ENCODE data around the gene MZB1.
"Not testable (repeated sequence)": the region's sequence is repeated elsewhere in the genome, so short reads cannot be mapped to it uniquely, and the experiment has no call there.

MZB1 gene

DNA sequence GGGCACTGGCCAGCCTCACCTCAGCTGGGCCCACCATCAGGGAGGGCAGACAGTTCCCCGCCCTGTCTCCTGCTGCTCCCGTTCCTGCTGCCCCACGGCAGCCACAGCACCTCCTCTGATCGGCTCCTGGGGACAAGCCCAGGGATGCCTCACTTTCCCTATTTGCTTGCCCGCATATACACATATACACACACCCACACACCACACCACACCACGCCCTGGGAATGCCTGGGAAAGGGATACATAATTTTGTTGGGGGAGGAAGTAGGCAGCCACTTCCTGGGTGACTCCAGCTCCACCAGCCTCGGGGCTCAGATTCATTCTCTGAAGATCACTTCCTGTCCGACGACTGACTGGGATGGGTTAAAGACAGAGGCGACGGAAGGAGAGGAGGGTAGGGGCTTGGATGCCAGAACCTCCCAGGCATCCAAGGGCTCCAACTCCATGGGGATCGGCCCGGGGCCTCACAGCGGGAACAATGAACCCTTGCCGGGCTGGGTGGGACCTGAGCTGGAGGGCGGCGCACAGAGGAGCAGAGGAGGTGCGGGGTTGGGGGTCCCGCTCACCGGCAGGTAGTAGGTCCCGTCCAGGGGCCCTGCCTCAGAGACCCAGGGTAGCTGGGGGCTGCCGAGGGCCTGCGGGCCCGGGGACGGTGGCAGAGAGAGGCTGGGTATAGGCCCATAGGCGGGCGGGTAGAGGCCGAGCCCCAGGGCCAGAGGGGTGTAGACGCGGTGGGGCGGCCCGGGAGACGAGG, 2.0 kb upstream of the MZB1 start:
- no peak for DNase-seq

DNA sequence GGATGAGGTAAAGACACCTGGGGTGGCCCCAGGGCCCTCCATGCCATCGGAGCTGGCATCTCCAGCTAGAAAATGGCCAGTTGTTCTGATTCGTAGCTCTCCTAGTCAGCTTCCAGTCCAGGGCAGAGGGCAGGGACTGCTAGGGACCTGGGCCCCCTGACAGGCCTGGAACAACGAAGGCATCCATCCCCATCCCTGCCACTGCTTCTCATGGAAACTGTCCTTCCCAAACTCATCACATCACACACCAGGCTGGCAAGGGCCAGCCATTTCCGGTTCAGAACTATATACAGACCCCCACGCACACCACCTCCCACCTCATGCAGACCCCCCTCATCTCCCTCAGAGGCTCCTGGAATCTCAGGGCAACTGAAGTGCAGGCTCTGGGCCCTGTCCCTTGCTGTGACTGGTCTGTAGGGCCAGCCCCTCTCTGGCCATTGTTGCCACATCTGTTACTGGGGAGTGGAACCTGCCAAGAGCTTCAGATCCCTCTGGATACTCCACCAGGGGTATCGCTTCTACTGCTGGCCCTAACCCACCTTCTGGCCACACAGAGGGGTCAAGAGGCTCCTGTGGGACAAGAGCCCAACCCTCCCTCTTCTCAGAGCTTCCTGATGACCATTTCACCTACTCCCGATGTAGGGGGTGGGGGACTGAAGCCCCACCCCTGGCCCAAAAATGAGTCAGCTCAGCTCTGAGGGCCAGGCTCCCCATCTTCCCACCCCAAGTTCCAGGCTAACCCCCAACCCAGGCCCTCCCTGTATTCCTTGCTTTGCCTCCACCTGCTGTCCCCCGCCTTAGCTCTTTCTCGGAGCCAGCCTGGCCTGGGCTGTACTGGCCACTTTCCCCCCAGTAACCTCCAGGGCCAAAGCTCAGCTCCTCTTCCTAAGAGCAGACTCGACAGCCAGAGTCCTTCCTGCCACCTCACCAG, 1.2 kb upstream of the MZB1 start:
- no peak for DNase-seq

DNA sequence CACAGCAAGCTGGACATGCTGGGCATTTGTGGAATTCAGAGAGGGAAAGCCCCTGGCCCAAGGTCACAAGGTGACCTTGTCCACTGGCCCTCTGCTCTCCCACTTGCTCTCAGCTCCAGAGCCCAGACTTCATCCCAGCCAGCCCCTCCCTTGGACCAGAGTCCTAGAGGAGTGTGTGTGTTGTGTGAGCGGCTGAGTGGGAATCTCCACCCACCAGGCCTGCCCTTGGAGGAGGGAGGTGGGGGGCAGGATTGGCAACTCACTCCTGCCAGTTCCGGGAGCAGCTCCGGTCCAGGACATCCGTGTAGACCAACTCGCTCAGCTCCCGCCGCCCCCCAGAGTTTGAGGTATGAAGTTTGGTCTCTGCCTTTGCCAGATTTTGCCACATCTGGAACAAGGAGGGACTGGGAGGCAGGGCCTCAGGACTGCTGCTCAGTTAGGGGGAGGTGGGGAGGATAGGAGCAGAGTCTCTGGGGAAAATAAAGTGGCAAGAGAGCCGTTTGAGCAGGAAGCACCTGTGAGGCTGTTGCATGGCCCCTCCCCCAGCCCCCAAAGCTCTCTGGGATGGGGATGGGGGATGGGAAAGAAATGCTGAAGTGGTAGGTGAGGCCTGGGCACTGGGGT, 1.4 kb downstream of the MZB1 start:
- peak; percentile 66 for DNase-seq

DNA sequence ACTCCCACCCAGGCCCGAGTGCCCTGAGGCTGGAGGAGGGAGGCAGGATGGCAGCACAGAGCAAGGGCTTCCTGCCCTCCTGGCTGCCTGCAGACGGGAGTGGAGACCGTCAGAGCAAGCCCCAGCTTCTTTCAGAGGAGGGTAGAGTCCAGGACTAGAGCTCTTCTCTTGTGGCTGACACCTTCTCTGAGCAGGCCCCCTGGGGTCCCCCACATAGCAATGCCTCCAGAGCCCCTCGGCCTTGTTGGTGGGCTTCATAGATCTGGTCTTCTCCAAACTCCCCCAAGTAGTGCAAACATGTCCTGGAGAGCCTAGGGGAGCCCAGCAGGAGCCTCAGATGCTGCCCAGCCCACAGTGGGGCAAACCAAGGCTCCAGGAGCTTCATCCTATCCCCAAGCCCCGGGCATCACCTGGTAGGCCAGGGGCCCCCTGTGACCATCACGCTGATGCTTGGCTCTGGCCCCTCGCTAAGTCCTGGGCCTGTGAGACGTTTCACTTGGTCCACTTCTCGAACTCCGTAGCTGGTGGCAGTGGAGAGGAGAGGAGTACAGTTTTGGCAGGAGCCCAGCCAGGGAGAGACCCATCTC, 2.0 kb downstream of the MZB1 start:
- DNase-seq: no peak

DNA sequence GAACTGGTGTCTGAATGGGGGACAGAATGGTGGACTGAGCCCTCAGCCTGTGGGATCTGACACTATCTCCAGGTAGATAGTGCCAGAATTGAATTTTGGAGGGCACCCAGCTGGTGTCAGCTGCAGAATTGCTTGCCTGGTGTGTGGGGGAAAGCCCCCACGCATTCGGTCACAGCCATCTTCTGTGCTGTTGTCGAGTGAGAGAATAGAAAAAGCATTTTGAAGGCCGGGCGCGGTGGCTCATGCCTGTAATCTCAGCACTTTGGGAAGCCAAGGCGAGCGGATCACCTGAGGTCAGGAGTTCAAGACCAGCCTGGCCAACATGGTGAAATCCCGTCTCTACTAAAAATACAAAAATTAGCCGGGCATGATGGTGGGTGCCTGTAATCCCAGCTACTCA, 2.8 kb downstream of the MZB1 start:
- not testable (repeated sequence) for DNase-seq

DNA sequence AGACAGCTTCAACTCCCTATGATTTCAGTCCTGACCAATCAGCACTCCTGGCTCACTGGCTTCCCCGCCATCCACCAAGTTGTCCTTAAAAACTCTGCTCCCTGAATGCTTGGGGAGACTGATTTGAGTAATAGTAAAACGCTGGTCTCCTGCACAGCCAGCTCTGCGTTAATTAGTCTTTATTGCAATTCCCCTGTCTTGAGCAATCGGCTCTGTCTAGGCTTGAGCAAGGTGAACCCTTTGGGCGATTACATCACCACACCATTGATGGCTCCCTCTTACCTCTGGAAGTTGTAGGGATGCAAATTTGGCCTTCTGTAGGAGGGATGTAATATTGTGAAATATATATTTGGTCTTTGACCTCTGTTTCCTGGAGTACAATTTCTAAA, 3.7 kb downstream of the MZB1 start:
- no peak for DNase-seq

DNA sequence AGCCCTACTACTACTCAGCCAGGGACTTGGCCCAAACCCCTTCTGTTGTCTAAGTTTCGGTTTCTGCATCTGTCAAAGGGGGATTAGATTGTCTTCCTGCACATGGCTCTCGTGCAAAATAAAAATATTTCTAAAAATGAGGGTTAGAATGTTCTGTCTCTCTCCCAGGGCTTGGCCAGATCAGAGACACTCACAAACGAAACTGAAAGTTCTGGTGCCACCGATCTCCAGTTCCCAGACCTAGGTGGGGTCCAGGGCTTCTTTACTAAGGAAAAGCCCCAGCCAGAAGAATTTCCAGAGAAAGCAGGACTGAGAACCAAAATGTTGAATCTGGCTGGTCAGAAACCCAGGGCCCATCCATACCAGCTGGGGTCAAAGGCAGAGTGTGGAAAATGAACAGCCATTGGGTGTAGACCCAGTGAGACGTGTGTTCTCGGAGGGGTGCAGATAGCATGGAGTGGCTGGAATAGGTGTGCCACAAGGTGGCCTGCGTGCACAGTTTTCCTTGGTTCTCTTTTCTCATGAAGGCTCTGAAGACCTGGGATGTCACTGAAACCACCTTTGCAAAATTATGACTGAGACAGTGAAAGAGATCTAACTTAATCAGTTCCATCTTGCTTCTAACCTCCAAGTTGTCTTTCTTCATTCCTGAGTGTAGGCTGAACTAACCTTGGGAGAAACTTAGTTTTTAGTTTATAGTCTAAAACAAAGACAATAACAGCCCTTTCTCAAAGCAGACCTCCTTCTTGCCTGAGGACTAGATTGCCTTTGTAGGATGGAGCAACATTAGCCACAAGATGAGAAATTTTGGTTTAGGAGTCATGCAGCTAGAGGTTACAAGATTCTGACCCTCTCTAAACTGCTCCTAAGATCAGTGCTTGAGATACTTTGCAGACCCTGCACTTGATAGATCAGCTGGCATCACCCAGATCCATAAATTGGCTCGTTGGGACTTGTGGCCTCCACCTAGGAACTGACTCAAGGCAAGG, 4.4 kb downstream of the MZB1 start:
- no peak for DNase-seq

DNA sequence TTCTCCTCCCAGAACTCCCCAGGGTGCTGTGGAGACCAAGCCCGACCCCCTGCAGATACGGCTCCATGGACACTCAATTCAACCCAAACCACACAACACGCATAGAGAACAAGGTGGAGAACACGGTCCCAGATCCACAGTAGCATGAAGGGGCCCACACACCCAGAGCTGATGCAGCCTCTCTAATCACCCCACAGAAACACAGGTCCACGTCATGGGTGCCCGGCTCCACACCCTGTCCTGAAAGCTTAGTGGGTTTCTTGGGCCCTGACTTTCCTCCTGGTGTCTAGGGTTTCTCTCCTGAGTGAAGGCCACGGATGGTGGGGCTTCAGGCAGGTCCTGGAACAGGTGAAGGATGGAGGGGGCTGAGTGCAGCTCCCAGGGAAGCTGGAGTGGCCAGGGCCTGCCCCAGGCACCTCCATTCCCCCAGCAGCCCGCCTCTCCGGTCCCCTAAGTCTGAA, 5.1 kb downstream of the MZB1 start:
- no peak for DNase-seq

DNA sequence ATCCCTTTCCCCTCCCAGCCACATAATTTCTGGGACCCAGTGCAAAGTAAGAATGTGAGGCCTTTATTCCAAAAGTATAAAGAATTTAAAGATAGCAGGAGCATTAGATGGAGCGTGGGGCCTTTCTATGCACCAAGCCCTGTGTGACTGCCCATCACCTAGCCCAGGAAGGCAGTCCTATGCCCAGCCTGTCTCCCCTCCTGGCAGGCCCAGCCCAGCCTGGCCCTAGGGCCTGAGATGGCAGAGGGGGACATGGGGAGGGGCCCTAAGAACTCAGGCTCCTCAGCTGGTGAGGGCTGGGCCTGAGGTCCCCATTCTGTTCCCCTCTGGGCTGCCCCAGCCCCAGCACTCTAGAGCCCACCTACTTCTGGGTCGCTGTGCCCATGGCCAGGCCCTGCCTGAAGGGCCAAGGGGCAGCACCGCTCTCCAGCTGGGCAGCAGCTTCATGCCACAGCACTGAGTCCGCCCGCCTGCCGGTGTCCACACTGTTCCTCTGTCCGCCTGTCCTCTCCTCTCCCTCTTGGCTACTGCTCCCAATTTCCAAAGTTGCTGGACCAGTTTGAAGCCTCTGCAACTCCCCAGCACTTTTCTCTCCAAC, 5.6 kb downstream of the MZB1 start:
- no peak for DNase-seq

DNA sequence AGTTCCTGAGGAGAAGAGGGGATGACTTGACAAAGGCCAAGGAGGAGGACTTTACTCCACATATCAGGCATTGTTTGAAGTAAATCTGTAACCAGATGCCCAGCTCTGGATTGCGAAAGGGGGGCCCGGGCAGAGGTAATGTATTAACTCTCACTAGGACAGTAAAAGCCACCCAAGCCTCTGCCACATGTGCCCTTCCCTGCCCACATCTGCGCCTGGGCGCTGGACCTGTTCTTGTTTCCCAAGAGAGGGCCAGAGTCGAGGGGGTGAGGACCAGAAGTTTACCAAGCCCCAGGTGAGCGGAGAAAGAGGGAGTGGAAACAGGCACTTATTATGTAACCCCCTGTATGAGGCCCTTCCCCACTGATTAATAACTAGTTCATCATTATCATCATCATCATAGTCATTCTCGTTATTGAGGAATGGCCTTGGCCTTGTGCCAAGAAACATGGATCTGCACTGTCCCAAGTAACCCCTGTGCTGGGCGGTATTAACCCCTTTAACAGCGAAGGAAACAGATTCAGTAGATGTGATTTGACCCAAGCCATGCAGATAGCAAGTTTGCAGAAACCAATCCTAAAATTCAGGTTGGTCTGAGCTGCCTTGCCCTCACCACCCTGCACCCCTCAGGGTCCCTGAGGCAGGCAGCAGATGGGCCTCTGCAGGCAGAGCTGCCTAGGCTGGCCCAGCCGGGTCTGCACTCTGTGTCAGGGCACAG, 6.3 kb downstream of the MZB1 start, which contains the start of gene SLC23A1:
Gene SLC23A1 (minus strand): TSS at position 23 of the 718 bp plus-strand sequence. CDS start 44 bp downstream, outside the sequence.
- no peak for DNase-seq

DNA sequence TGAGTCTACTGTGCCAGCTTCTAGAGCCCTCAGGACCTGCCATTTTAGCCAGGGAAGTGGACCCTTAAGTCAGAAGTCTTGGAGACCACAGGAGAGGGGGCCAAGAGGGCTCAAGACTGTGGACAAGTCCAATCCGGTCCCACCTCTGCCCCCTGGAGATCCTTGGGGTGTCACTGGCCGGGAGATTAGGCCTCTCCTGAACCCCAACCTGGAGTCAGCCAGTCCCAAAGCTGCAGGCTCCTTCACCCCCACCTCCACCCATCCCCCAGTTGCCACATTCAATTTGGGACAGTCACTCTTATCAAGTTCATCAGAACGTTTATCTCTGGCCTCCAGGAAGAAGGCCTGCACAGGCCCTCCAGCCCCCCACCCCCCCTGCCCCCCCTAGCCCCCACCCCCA, 6.9 kb downstream of the MZB1 start:
- DNase-seq: no peak

DNA sequence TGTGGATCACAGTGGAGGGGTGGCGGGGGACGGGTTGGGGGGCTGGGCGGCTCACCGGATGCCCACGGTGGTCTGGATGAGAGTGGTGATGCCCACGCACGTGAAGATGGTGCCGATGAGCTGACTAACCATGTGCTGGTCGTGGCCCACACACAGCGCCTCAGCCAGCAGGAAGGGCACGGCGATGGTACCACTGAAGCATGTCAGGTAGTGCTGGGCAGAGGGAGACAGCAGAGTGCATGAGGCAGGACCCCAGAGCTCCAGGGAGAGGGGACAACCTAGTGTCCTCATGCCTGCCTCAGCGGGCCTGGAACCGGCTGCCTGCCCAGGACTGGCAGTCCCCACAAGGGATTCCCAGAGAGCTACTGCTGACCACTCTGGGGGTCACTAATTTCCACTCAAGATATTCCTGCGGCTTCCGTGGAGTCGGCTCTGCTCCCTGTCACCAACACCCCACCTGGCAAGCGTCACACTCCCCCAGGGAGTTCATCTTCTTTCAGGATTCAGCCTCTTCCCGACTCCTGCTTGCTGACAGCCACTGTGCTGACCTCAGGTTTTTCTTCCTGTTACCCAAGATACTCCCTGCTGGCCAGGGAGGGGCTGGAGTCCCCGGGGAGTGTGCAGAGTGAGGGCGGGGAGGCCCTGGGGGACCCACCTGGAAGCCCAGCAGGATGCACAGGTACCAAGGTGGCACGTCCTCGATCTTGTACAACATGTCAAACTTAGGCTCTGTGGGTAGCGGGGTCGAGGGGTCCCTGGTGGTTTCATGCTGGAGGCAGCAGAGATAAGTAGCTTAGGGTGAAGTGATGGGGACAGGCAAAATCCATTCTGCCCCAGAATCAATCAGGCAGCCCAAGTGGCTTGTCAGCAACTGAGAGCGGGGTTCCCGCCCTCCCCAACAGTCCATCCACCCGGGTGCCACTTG, 7.6 kb downstream of the MZB1 start:
- no peak for DNase-seq

DNA sequence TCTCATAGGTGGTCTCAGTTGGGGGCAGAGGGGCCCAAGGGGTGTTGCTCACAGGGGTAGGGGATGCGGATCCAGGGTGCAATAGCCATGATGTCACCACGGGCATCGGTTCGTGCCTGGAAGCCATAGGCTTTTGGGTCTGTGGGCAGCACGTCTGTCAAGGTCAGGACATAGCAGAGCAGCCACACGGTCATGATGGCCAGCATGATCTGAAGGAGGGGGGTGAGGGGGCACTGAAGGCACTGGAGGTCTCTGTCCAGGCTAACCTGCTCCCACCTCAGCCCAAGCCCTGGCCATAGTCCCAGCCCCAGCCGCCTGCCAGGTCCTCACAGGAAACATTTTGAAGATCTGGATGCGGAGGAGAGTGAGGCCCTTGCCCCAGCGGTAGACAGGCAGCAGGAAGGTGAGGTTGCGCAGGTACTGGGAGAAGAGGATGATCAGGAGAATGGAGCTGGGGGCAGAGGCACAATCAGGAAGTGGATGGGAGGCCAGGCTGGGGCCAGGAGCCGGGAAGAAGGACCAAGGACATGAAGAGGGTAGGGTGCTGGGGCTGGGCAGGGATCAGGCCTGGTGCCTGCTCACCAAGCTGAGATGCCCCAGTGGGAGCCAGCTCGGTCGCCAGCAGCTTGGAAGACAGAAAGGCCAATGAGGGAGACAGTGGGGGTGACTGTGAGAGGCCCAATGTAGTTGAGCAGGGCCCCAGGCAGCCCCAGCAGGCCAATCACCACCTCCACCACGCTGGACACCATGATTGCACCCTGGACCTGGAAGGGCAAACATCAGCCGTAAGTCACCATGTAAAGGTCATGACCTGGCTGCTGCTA, 9.9 kb downstream of the MZB1 start:
- no peak for DNase-seq

DNA sequence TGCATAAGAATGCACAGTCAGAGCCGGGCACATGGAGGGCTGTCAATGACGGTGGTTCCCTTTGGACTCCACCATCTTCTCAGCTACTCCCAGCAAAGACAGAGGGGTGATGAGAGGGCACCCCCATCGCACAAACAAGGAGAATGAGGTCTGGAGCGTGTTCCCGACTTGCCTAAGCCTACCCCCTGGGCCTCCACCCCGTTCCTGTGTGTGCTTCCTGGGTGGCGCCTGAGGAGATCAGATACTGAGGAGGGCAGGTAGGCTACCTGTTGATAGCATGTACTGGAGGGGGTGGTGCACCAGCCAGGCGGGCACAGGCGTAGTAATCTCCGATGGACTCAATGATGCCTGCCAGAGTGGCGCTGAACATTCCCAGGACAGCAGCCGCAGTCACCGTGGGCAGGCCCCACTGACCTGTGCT, 10.8 kb downstream of the MZB1 start:
- DNase-seq: no peak

DNA sequence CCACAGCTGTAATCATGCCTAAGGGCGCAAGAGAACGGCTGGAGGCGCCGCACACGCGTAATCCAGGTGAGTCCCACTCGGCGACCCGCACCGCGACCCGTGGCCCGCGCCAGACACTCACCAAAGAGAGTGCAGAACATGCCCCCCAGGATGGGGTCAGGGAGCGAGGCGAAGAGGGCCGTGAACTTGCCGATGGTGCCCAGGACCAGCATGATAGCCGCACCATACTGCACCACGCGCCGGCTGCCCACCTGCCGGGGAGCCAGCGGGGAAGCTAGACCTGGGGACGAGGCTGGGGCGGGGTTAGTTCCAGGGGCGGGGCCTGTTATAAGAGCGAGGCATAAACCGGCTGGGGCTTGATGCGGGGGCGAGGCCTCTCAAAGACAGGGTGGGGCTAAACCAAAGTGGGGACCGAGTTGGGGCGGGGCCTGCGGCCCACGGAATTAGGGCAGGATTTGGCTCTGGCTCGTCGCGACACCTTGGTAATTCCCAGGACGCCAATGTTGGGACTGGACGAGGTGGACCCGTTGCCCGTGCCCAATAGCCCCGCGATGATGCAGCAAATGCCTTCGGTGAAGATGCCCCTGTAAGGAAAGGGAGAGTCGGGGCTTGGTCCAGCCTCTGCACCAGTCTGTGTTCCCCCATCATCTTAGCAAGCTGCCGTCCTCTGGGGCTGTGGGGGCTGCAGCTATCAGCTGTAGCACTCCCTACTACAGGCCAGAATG, 11.4 kb downstream of the MZB1 start:
- DNase-seq: no peak

DNA sequence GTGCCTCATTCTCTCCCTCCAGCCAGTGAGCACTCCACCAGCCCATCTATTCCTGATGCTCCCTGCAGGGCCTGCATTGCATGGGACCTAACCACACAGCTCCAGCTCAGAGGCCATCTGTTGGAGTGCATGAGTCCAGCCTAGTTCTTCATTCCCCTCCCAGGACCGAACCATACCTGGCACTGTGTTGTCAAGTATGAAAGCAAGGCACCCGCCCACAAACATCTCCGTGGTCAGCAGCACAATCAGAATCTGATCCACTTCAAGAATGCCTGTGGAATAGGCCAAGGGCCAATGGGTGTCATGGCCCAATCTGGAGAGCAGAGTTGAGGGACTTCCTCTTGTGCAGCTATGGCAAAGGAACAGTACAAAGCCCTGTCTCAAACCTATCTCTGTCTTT, 12.5 kb downstream of the MZB1 start:
- no peak for DNase-seq

DNA sequence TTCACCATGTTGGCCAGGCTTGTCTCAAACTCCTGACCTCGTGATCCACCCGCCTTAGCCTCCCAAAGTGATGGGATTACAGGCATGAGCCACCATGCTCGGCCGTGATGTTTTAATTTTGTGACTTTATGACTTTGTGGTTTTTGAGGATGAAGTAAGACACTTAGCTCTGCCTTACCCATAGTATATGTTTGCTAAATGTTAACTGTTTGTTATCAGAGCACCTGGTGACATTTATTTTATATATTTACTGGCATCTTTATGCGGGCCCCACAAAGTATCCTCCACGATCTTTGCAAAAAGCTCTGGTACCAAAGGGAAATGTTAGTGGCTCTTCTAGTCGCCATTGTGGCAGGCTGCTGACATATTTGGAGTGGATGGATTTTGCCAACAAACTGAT, 13.3 kb downstream of the MZB1 start:
- DNase-seq: no peak

DNA sequence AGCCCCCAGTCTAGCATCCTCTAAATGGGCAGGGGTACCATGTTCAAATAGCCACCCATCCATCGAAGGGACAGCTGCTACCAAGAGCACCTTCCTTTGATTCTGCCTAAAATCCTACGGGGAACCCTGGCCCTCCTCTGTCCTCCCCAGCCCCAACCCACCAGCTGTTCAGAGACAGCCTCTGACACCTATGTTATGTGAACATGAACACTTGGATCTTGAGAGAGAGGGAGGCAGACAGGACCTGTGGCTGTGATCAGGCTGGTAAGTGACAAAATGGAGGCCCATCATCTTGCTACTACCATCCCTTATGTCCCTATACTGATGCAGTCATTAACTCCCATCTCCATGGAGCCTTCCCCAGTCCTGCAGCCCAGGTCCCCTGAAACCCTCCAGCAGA, 14.8 kb downstream of the MZB1 start:
- no peak for DNase-seq
